HS-27A (cell line): Measurements from ENCODE around the gene PPHLN1.
A peak's percentile ranks its signal among the peaks of the same experiment; 100 is the strongest.

Experiments used
- DNase-seq: peaks from one replicate; pipeline ENCODE4 v3.0.0-alpha.2; 2012; ENCODE audit warnings: low read depth, missing footprints

Gene PPHLN1

GRCh38 chr12:42442888-42443287, 116.9 kb downstream of the PPHLN1 start:
- no peak for DNase-seq

- DNase-seq = no peak
Observed at GRCh38 chr12:42444192-42444943, 118.4 kb downstream of the PPHLN1 start.

GRCh38 chr12:42445891-42446290, 119.9 kb downstream of the PPHLN1 start:
- no peak for DNase-seq

- no peak for DNase-seq
Observed at GRCh38 chr12:42446761-42447160, 120.8 kb downstream of the PPHLN1 start.

- no peak for DNase-seq
Observed at GRCh38 chr12:42447371-42447786, 121.4 kb downstream of the PPHLN1 start.

DNA sequence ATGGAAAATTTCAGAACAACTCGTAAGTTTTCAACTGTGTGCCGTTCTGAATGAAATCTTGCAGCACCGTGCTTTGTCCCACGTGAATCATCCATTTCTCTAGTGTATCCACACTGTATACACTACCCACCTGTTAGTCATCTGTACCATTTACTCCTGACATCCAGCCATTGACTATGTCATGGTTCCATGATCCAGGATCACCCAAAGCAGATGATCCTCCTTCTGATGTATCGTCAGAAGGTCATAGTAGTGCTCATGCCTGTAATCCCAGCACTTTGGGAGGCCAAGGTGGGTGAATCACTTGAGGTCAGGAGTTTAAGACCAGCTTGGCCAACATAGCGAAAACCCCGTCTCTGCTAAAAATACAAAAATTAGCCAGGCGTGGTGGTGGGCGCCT, 122.9 kb downstream of the PPHLN1 start:
- no peak for DNase-seq

- DNase-seq = no peak
Observed at GRCh38 chr12:42450248-42450647, 124.3 kb downstream of the PPHLN1 start.

GRCh38 chr12:42458575-42458974, 132.6 kb downstream of the PPHLN1 start:
- DNase-seq = no peak

- DNase-seq = no peak
Observed at GRCh38 chr12:42459336-42459847, 133.4 kb downstream of the PPHLN1 start.

- no peak for DNase-seq
Observed at GRCh38 chr12:42462486-42462885, 136.5 kb downstream of the PPHLN1 start.

DNA sequence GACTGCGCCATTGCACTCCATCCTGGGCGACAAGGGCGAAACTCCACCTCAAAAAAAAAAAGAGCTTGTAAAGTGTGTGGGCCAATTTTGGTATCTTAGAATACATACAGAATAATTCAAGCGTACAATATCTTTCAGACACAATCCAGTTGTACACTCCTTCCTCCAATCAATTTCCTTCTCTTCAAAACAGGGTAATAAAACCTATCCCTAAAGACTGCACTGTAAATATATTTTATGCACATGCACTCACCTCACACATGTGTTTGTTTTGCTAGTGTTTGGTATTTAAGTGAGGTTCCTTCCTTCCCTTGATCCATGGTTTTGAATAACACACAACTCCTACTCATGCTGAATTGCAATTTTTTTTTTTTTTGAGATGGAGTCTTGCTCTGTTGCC, 137.7 kb downstream of the PPHLN1 start:
- no peak for DNase-seq

GRCh38 chr12:42468341-42468821, 142.4 kb downstream of the PPHLN1 start:
- no peak for DNase-seq

DNA sequence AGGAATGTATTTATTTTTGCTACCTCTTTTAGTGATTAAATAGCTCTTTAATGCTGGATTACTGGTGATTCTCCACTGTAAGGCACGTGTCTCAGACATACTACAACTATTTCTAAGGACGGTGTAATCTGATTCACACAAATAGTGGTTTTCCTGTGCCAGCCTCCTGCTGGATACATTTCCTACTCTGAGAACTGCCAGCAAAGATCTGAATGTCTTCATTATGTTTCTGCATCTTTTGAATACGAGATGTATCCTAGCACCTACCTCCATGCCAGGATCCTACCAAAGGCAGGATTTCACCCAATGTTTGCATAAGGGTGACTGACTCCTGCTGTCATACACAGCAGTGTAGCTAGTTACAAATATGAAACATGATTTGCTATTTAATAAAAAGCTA, 143.0 kb downstream of the PPHLN1 start:
- DNase-seq = no peak

- DNase-seq = no peak
Observed at GRCh38 chr12:42469355-42470175, 143.6 kb downstream of the PPHLN1 start.

DNA sequence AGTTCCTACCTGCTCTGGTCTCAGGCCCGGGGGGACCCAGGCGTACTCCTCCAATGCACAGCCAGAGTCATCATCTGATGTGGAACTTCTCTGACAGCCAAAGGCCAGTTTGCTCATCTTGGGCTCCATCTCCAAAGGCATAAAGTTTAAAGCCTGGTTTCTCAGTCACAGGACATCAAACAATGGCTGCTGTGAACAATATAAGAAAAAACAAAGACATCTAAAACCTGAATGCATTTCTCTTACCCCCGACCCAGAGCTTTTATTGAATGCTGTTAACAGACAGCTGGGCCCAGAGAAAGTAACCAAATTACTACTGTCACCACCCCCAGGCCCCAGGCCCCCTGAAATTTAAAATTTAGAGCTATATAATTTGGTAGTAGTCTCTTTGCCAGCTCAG, 146.4 kb downstream of the PPHLN1 start:
- DNase-seq = no peak

GRCh38 chr12:42473130-42473529, 147.2 kb downstream of the PPHLN1 start:
- no peak for DNase-seq

DNA sequence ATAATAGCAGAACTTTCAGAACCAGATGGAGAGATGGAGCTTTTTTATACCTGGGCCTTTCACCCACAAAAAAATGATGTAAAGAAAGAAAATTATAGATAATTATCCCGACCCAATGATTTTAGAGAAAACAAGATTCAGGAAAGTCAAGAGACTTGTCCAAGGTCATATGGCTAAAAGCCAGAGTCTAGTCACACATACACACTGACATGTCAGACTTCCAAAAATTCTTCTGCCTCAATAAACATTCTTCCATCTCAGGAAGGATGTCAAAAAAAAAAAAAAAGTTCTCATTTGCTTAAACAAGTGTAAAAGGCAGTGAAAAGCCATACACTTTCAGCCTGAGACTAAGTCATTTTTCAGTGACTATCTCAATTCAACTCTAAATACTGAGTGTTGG, 147.6 kb downstream of the PPHLN1 start:
- DNase-seq = no peak

DNA sequence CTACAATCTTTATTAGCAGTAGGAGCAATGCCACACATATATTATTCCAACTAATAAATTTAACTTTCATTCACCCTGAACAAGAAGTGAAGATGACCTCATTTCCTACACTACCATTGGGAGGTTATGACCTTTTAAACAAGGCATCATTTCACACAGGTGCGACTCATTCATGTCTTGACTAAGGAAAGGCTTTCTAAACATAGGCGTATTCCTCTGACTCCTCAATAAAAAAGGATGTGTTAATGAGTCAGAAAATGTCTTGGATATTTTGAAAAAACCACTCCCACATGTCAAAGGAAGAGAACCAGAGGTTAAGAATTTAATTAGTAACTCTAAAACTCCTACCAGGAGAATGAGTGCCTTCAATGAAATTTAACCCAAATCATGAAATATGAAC, 148.4 kb downstream of the PPHLN1 start:
- peak; percentile 33 for DNase-seq

DNA sequence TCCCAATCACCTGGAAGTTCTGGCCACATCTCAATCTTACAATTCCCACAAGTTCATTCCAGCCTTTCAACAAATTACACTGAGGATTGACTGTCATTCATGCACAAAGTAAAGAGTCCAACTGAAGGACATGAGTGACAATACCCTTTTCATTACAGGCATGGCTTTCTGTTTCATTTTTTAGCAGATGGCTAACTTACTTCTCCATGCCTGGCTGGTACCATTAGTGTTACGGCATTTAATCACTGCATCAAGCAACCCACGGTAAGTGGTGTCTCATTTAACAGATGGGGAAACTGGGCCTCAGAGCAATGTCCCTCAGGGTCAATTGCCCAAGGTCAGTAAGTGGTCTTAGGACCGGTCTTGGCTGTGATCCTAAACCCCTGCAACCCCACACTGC, 149.1 kb downstream of the PPHLN1 start:
- no peak for DNase-seq

DNA sequence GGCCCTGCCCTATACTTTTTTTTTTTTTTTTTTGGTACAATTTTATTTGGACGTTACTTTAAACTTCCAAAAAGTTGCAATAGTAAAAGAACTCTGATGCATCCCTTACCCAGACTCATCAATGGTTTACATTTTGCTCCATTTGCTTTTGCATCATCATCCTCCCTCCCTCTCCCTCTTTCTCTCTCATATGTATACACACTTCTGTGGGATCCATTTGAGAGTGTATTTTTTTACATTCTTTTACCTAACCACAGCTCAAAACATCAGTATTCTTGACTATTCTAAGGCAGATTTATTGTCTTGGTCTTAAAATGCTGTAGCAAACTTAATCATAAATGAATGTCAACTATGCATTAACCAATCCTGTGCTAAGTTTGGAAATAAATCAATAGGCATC, 152.0 kb downstream of the PPHLN1 start:
- no peak for DNase-seq

- no peak for DNase-seq
Observed at GRCh38 chr12:42481368-42481767, 155.4 kb downstream of the PPHLN1 start.

DNA sequence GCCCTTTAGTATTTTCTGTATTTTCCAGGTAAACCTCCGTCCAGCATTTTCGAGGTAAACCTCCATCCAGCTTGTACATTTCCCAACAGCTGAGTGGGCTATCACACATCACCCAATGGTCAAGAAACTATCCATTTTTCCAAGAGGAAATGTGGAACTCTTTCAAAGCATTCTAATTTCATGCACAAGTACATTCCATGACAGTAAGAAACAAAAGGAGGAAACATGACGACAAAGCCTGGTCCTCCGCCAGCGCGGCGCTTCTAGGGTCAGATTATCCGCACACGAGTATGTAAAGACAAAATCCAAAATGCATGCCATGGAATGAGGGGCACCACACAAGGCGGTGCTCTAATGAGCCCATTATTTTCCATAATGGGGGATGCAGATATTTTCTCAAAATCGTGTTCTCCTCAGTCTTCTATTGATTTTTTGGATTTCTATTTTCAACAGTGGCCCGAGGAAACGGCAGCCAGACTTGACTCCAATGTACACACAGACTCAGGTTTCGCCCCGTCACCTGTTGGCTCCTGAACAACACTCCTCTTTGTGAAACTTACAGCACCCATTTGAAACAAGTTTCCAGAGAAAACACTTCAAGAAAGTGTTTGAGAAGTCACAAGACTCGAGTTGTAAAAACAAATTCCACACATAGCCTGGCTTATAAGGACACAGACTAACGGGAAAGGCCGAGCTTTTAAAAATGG, 156.2 kb downstream of the PPHLN1 start:
- no peak for DNase-seq
